ENCODE measurements around the gene PNPLA3.
A peak's percentile ranks its signal among the peaks of the same experiment; 100 is the strongest.

Gene PNPLA3

GRCh38 chr22:43993072-43993760, 69.6 kb downstream of the PNPLA3 start:
- DNase-seq (ENCODE audit: low read depth, low spot score), result peak; percentile 81

- DNase-seq (ENCODE audit: low read depth, low spot score), result no peak
These were observed 70.4 kb downstream of the PNPLA3 start for GRCh38 chr22:43994006-43994405.

DNA sequence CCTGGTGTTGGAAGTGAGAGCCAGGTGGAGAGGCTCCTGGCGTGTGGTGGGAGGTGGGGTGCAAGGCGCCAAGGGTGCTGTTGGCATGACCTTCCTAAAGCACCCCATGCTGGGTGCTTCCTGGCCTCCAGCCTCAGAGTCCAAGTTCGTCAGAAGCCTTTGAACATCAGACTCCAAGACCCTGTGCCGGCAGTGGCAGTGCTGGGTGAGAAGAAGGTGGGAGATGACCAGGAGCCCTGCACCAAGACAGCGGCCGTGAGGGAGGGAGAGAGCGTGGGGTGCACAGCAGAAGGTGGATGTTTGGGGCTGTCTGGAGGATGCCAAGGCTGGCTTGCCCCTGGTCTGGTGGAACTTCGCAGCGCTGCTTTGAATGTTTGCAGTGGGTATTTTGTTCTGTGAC, 70.8 kb downstream of the PNPLA3 start:
- DNase-seq (ENCODE audit: low read depth, low spot score), result no peak

DNA sequence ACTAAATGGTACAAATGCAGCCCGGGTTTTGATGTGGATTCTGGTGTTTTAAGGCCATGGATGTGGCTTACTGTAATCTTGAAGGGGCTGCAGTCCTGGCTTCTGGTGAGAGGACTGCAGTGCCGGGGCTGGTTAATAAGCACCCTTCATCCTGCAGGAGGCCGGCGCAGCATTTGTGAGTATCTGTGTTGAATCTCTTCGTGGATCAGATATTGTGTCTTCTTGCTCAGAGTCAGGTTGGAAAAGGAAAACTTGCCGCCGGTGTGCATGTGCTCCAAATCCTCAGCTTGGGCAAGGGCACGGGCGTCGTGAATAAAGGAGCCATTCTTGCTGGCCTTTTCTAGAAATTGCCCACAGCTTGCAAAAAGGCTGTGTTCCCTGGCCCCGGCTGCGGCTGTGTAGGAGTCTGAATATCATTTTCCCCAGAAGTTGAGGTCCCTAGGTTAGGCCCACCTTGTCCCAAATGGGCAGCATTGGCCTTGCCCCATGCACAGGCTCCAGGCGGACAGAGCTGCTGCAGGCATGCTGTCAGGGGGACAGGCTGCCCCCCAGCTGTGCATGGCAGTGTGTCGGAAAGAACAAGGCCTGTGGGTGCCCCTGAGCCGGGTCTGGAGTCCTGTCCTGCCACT, 71.6 kb downstream of the PNPLA3 start:
- no peak for DNase-seq (ENCODE audit: low read depth, low spot score)

DNA sequence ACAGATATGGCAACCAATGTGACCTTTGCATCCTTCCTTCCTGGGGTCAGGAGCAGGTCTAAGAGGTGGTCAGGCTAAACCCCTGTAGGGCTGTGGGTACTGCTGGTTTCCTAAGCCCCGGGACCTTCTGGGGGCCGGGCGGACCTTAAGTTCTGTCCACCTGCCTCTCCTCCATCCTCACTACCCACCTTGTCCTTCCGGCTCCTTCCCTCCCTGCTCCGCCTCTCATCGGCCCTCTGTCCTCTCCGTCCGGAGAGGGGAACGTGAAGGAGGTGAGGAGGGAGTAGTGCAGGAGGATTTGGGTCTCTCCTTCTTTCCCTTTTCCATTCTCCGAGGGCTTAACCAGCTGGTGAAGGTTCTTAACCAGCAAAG, 72.2 kb downstream of the PNPLA3 start:
- DNase-seq (ENCODE audit: low read depth, low spot score), result no peak

DNA sequence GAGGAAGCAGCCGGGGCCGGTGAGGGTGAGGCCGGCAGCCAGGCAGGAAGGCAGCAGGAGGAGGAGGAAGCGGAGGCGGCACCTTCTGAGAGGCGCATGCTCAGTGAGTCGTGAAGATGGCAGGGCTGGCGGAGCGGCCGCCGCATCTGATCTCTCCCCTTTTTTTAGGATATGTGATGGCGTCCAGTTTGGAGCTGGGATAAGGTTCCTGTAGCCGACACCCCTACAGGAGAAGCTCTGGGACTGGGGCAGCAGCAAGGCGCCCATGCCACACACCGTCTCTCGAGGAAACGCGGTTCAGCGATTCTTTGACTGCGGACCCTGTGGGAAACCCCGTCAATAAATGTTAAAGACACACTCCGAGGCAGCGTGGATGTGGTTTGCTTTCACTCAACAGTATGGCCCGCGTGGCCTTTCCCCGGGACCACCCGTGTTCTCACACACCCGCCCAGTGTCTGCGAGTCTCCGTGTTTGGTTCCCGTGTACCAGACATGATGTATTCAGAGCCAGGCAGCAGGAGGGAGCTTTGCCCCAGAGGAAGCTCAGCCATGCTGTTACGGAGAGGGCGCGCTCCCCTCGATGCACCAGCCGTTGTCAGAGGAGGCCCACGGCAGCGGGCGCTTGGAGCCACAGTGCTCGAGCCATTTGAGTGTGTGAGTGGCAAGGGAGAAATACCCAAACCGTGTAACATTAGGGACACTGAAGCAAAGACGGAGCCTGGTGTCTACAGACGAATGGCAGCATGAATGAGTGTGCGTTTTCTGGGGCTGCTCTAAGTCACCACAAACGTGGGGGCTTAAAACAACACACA, 72.8 kb downstream of the PNPLA3 start:
- DNase-seq (ENCODE audit: low read depth, low spot score), result no peak

DNA sequence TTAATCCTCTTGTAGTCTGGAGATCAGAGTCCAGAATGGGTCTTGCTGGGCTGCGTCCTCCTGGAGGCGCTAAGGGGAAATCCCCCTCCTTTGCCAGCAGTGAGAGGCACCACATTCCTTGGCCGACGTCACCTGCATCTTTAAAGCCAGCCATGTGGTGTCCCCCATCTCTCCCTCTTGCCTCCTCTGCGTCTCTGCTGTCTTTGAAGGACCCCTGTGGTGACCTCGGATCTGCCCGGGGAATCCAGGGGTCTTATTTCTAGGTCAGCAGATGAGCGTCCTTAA, 73.3 kb downstream of the PNPLA3 start:
- DNase-seq (ENCODE audit: low read depth, low spot score), result peak; percentile 26
